GM12878 (cell line): ENCODE measurements around the gene CHCHD1. TPM values are rescaled to one million over a fixed set of nuclear protein-coding genes. Genes with fewer than 3 reads are reported as not detected.

Experiments
- CHD1 ChIP-seq: IDR thresholded peaks from 2 replicates; pipeline ENCODE4 v1.6.1; 2012; ENCODE audit warnings: low read depth, low read length, improper control_type of control experiment
- CREB1 ChIP-seq: IDR thresholded peaks from 2 replicates; pipeline ENCODE4 v1.6.1; 2012; ENCODE audit warnings: low read depth, mild to moderate bottlenecking, inconsistent platforms
- NBN ChIP-seq: fragments of 450-650 bp; IDR thresholded peaks from 2 replicates; pipeline ENCODE4 v1.6.1; 2016
- NR2F1 ChIP-seq: fragments of 450-650 bp; conservative IDR thresholded peaks from 2 replicates; pipeline ENCODE4 v1.6.1; 2017; ENCODE audit warnings: mild to moderate bottlenecking
- NRF1 ChIP-seq: conservative IDR thresholded peaks from 2 replicates; pipeline ENCODE4 v1.6.1; 2011; ENCODE audit warnings: mild to moderate bottlenecking, low read depth, low read length, improper control_type of control experiment
- PAX5 ChIP-seq: IDR thresholded peaks from 2 replicates; pipeline ENCODE4 v1.6.1; 2011; ENCODE audit warnings: low read depth, low read length, borderline replicate concordance
- SIX5 ChIP-seq: IDR thresholded peaks from 2 replicates; pipeline ENCODE4 v1.6.1; 2011; ENCODE audit warnings: mild to moderate bottlenecking, low read depth, low read length, moderate library complexity; ENCODE audit not compliant: severe bottlenecking
- polyA plus RNA-seq, 11 experiments: library from polyadenylated mRNA; depleted of rRNA in 4 of 11; unstranded in 6 of 11; stranded (reverse) in 5 of 11; fragments of >200 nt; fragmentation: Nextera tagmentation in 4 of 11; fragmentation: Illumina TruSeq in 1 of 11; extraction: Ambion mirVana in 4 of 11; extraction: Trizol in 1 of 11; gene quantifications; 1 replicate in 1 of 11; 2 replicates in 10 of 11; pipeline versions ENCODE4 v1.2.1 to v1.2.3, GENCODE V29; 2011 to 2016; ENCODE audit warnings: inconsistent platforms in 2 of 11, missing spikeins in 2 of 11, low read depth in 1 of 11
- total RNA-seq, 4 experiments: library from RNA; depleted of rRNA in 3 of 4; stranded (reverse); fragments of >200 nt in 3 of 4; fragmentation: Illumina TruSeq in 1 of 4; extraction: Trizol in 1 of 4; gene quantifications; 2 replicates each; pipeline versions ENCODE4 v1.2.1 to v1.2.3, GENCODE V29; 2013 to 2021
- TF ChIP-seq, protein P1 (sequence below): IDR thresholded peaks from 2 replicates; pipeline ENCODE4 v1.6.1; 2011; ENCODE audit warnings: mild to moderate bottlenecking, low read depth, low read length, moderate library complexity; ENCODE audit not compliant: insufficient replicate concordance
- TF ChIP-seq, protein P2 (sequence below), 3 experiments: IDR thresholded peaks in 2 of 3; conservative IDR thresholded peaks in 1 of 3; 2 replicates each; pipeline ENCODE4 v1.5.1; 2011; ENCODE audit warnings: low read depth in 3 of 3, low read length in 3 of 3, mild to moderate bottlenecking in 3 of 3, control low read depth in 2 of 3, moderate library complexity in 2 of 3, inconsistent platforms in 1 of 3, mixed read lengths in 1 of 3; ENCODE audit not compliant: control insufficient read depth in 2 of 3, insufficient read depth in 1 of 3; ENCODE audit errors: extremely low read depth in 1 of 3
- TF ChIP-seq, protein P3 (sequence below): fragments of 450-650 bp; IDR thresholded peaks from 2 replicates; pipeline ENCODE4 v1.6.1; 2017; ENCODE audit warnings: mild to moderate bottlenecking, moderate library complexity

CHCHD1 gene
- total and polyA plus RNA-seq, 10 of the 15 experiments (the other 5 are each of a cell fraction or from before 2014, with no cell fraction given) = 35.0 to 132 (median 70.0) TPM

DNA sequence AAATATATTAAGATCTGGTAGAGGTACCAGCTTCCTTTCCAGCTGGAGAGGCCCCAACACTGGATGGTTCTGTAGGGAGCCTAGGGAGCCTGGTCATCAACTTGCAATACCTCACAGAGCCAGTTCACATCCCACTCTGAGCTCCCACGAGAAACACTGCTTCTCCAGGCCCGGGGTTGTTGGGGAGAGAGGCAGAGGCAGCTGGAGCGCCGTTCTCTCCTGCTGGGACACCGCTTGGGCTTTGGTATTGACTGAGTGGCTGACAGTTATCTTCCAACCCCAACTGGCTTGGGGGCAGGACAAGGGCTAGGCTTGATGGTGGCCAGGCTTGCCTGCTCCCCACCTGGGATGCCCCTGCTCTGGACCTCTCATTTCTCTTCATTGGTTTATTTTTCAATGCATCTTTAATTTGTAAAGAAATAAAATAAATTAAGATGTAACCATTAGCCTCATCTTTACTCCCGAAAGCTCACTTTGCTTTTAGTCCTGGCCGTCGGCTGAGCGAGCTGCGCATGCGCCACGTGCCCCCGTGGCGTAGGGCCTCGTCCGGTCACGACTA lies 10.0 kb upstream of the CHCHD1 start (continued):
- TF ChIP-seq CREB1 = no peak
- TF ChIP-seq NR2F1 = no peak
- TF ChIP-seq PAX5 = no peak
- no peak for TF ChIP-seq NBN
- TF ChIP-seq, protein P1, sequence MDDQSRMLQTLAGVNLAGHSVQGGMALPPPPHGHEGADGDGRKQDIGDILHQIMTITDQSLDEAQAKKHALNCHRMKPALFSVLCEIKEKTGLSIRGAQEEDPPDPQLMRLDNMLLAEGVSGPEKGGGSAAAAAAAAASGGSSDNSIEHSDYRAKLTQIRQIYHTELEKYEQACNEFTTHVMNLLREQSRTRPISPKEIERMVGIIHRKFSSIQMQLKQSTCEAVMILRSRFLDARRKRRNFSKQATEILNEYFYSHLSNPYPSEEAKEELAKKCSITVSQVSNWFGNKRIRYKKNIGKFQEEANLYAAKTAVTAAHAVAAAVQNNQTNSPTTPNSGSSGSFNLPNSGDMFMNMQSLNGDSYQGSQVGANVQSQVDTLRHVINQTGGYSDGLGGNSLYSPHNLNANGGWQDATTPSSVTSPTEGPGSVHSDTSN = no peak
- no peak for TF ChIP-seq SIX5
- peak; percentile 89 for TF ChIP-seq NRF1
- TF ChIP-seq, protein P2, sequence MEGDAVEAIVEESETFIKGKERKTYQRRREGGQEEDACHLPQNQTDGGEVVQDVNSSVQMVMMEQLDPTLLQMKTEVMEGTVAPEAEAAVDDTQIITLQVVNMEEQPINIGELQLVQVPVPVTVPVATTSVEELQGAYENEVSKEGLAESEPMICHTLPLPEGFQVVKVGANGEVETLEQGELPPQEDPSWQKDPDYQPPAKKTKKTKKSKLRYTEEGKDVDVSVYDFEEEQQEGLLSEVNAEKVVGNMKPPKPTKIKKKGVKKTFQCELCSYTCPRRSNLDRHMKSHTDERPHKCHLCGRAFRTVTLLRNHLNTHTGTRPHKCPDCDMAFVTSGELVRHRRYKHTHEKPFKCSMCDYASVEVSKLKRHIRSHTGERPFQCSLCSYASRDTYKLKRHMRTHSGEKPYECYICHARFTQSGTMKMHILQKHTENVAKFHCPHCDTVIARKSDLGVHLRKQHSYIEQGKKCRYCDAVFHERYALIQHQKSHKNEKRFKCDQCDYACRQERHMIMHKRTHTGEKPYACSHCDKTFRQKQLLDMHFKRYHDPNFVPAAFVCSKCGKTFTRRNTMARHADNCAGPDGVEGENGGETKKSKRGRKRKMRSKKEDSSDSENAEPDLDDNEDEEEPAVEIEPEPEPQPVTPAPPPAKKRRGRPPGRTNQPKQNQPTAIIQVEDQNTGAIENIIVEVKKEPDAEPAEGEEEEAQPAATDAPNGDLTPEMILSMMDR (IDR thresholded peaks at IDR 0.05 in 2 of 3, conservative IDR thresholded peaks at IDR 0.05 in 1 of 3; ENCODE audit: control insufficient read depth in 2 of 3, extremely low read depth in 1 of 3, insufficient read depth in 1 of 3, low read depth in 3 of 3, low read length in 3 of 3) = 0 out of 6 replicates have a peak, but pooled peaks of 1 of the 3 experiments have one; percentile 3
- no peak for TF ChIP-seq CHD1
- TF ChIP-seq, protein P3, sequence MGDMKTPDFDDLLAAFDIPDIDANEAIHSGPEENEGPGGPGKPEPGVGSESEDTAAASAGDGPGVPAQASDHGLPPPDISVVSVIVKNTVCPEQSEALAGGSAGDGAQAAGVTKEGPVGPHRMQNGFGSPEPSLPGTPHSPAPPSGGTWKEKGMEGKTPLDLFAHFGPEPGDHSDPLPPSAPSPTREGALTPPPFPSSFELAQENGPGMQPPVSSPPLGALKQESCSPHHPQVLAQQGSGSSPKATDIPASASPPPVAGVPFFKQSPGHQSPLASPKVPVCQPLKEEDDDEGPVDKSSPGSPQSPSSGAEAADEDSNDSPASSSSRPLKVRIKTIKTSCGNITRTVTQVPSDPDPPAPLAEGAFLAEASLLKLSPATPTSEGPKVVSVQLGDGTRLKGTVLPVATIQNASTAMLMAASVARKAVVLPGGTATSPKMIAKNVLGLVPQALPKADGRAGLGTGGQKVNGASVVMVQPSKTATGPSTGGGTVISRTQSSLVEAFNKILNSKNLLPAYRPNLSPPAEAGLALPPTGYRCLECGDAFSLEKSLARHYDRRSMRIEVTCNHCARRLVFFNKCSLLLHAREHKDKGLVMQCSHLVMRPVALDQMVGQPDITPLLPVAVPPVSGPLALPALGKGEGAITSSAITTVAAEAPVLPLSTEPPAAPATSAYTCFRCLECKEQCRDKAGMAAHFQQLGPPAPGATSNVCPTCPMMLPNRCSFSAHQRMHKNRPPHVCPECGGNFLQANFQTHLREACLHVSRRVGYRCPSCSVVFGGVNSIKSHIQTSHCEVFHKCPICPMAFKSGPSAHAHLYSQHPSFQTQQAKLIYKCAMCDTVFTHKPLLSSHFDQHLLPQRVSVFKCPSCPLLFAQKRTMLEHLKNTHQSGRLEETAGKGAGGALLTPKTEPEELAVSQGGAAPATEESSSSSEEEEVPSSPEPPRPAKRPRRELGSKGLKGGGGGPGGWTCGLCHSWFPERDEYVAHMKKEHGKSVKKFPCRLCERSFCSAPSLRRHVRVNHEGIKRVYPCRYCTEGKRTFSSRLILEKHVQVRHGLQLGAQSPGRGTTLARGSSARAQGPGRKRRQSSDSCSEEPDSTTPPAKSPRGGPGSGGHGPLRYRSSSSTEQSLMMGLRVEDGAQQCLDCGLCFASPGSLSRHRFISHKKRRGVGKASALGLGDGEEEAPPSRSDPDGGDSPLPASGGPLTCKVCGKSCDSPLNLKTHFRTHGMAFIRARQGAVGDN = no peak
